H9 (cell line): ENCODE results near the gene LNPK. TPM values are rescaled to one million over a fixed set of nuclear protein-coding genes. Genes with fewer than 3 reads are reported as not detected.
A peak's percentile ranks its signal among the peaks of the same experiment; 100 is the strongest.
"Not testable (repeated sequence)": the region's sequence is repeated elsewhere in the genome, so short reads cannot be mapped to it uniquely, and the experiment has no call there.

Experiments
- DNase-seq: peaks from one replicate; pipeline ENCODE4 v3.0.0-alpha.2; 2017
- H2AFZ ChIP-seq: one replicate; pipeline ENCODE4 v1.6.1; 2013; ENCODE audit warnings: mild to moderate bottlenecking, low read length, control low read depth, moderate library complexity
- H2AK5ac ChIP-seq: 2 replicates; pipeline ENCODE4 v1.6.1; 2013; ENCODE audit warnings: low read length, control low read depth, mixed read lengths; ENCODE audit not compliant: insufficient read length
- H2BK120ac ChIP-seq: one replicate; pipeline ENCODE4 v1.6.1; 2013; ENCODE audit warnings: low read depth, mild to moderate bottlenecking, low read length, control low read depth, inconsistent platforms; ENCODE audit not compliant: poor library complexity, severe bottlenecking
- H2BK12ac ChIP-seq: 2 replicates; pipeline ENCODE4 v1.6.1; 2013; ENCODE audit warnings: low read length, control low read depth, mixed read lengths, low read depth; ENCODE audit not compliant: insufficient read length
- H2BK15ac ChIP-seq: 2 replicates; pipeline ENCODE4 v1.6.1; 2013; ENCODE audit warnings: low read depth, low read length, control low read depth
- H2BK20ac ChIP-seq: one replicate; pipeline ENCODE4 v1.6.1; 2013; ENCODE audit warnings: low read depth, mild to moderate bottlenecking, low read length, control low read depth, inconsistent platforms; ENCODE audit not compliant: poor library complexity, severe bottlenecking
- H2BK5ac ChIP-seq: 2 replicates; pipeline ENCODE4 v1.6.1; 2013; ENCODE audit warnings: low read length, control low read depth, mixed read lengths; ENCODE audit not compliant: insufficient read length
- H3K14ac ChIP-seq: 2 replicates; pipeline ENCODE4 v1.6.1; 2013; ENCODE audit warnings: low read length, control low read depth; ENCODE audit not compliant: insufficient read depth
- H3K18ac ChIP-seq: 2 replicates; pipeline ENCODE4 v1.6.1; 2013; ENCODE audit warnings: low read depth, mild to moderate bottlenecking, mixed read lengths, low read length, control low read depth; ENCODE audit not compliant: insufficient read length
- H3K23ac ChIP-seq: 2 replicates; pipeline ENCODE4 v1.6.1; 2013; ENCODE audit warnings: low read length, control low read depth, mixed read lengths, low read depth; ENCODE audit not compliant: insufficient read length
- H3K23me2 ChIP-seq: 2 replicates; pipeline ENCODE4 v1.6.1; 2013; ENCODE audit warnings: low read depth, mild to moderate bottlenecking, mixed read lengths, low read length, control low read depth; ENCODE audit not compliant: insufficient read length, poor library complexity, severe bottlenecking
- H3K27ac ChIP-seq: 2 replicates; pipeline ENCODE4 v1.5.1; 2013; ENCODE audit warnings: low read length, control low read depth, mixed read lengths, low read depth; ENCODE audit not compliant: insufficient read length
- H3K27me3 ChIP-seq: 2 replicates; pipeline ENCODE4 v1.6.1; 2013; ENCODE audit warnings: low read length, control low read depth, inconsistent platforms; ENCODE audit not compliant: insufficient read depth
- H3K4ac ChIP-seq: 2 replicates; pipeline ENCODE4 v1.6.1; 2013; ENCODE audit warnings: low read depth, mild to moderate bottlenecking, control low read depth, inconsistent platforms, low read length, moderate library complexity
- H3K4me1 ChIP-seq: 2 replicates; pipeline ENCODE4 v1.6.1; 2013; ENCODE audit warnings: low read length, control low read depth, inconsistent platforms; ENCODE audit not compliant: insufficient read depth
- H3K4me2 ChIP-seq: 2 replicates; pipeline ENCODE4 v1.6.1; 2013; ENCODE audit warnings: low read length, control low read depth, mixed read lengths; ENCODE audit not compliant: insufficient read length, insufficient read depth
- H3K56ac ChIP-seq: 2 replicates; pipeline ENCODE4 v1.6.1; 2013; ENCODE audit warnings: low read depth, mild to moderate bottlenecking, mixed read lengths, low read length, control low read depth; ENCODE audit not compliant: insufficient read length
- H3K79me1 ChIP-seq: 2 replicates; pipeline ENCODE4 v1.6.1; 2013; ENCODE audit warnings: low read depth, mild to moderate bottlenecking, moderate library complexity, low read length, control low read depth, inconsistent platforms; ENCODE audit not compliant: insufficient read depth, poor library complexity, severe bottlenecking
- H3K79me2 ChIP-seq: 2 replicates; pipeline ENCODE4 v1.6.1; 2013; ENCODE audit warnings: low read length, control low read depth, inconsistent platforms; ENCODE audit not compliant: insufficient read depth
- H3K9ac ChIP-seq: 2 replicates; pipeline ENCODE4 v1.6.1; 2013; ENCODE audit warnings: low read length, control low read depth, mixed read lengths; ENCODE audit not compliant: insufficient read length; ENCODE audit errors: extremely low read depth
- H3K9me3 ChIP-seq: one replicate; pipeline ENCODE4 v1.6.1; 2013; ENCODE audit warnings: low read depth, low read length, inconsistent platforms; ENCODE audit not compliant: control insufficient read depth
- H3T11ph ChIP-seq: one replicate; pipeline ENCODE4 v1.6.1; 2013; ENCODE audit warnings: mild to moderate bottlenecking, low read length, control low read depth, inconsistent platforms
- H4K20me1 ChIP-seq: one replicate; pipeline ENCODE4 v1.6.1; 2013; ENCODE audit not compliant: control insufficient read depth, insufficient read length, insufficient read depth
- H4K5ac ChIP-seq: 2 replicates; pipeline ENCODE4 v1.6.1; 2013; ENCODE audit warnings: low read depth, mild to moderate bottlenecking, mixed read lengths, low read length, control low read depth; ENCODE audit not compliant: insufficient read length
- H4K8ac ChIP-seq: replicated peaks from 2 replicates; pipeline ENCODE4 v1.6.1; 2013; ENCODE audit warnings: low read length, control low read depth, mixed read lengths, low read depth; ENCODE audit not compliant: insufficient read length
- H4K91ac ChIP-seq: 2 replicates; pipeline ENCODE4 v1.6.1; 2013; ENCODE audit warnings: low read depth, mild to moderate bottlenecking, moderate library complexity, mixed read lengths, low read length, control low read depth; ENCODE audit not compliant: insufficient read length
- H3K27ac Mint-ChIP-seq, 3 experiments: 2 replicates in 2 of 3; 3 replicates in 1 of 3; pipeline ENCODE4 v1.8.0; 2020 to 2021; ENCODE audit warnings: mixed read lengths in 3 of 3, mild to moderate bottlenecking in 1 of 3, moderate library complexity in 1 of 3
- H3K27me3 Mint-ChIP-seq: 2 replicates; pipeline ENCODE4 v1.8.0; 2021; ENCODE audit warnings: low read depth, mild to moderate bottlenecking, moderate library complexity, mixed read lengths
- H3K36me3 Mint-ChIP-seq, 3 experiments: 2 replicates in 2 of 3; 3 replicates in 1 of 3; pipeline ENCODE4 v1.8.0; 2020 to 2021; ENCODE audit warnings: low read depth in 3 of 3, mixed read lengths in 3 of 3; ENCODE audit not compliant: insufficient read depth in 1 of 3
- H3K4me1 Mint-ChIP-seq, 2 experiments: 2 replicates each; pipeline ENCODE4 v1.8.0; 2020; ENCODE audit warnings: mixed read lengths in 2 of 2
- H3K4me3 Mint-ChIP-seq, 2 experiments: 2 replicates in 1 of 2; 3 replicates in 1 of 2; pipeline ENCODE4 v1.8.0; 2020 to 2021; ENCODE audit warnings: mild to moderate bottlenecking in 2 of 2, mixed read lengths in 2 of 2, moderate library complexity in 1 of 2
- H3K9me3 Mint-ChIP-seq, 2 experiments: 2 replicates in 1 of 2; 3 replicates in 1 of 2; pipeline ENCODE4 v1.8.0; 2020; ENCODE audit warnings: mild to moderate bottlenecking in 2 of 2, mixed read lengths in 2 of 2, moderate library complexity in 1 of 2
- CTCF ChIP-seq: fragments of 200-600 bp; sonication (generic); conservative IDR thresholded peaks from 3 replicates; pipeline ENCODE4 v1.8.0; 2021; ENCODE audit warnings: antibody characterized with exemption, mild to moderate bottlenecking
- WGBS: extraction: QIAGEN DNeasy Blood & Tissue Kit; methylation state at CpG from one replicate; pipeline ENCODE4 v1.1.7; 2013; ENCODE audit warnings: missing lambda C conversion rate, low lambda C conversion rate, mixed read lengths; ENCODE audit not compliant: insufficient read length; ENCODE audit errors: extremely low coverage; 5-methylcytosine and 5-hydroxymethylcytosine counted together
- total RNA-seq: library from RNA; stranded (reverse); gene quantifications from 2 replicates; pipeline ENCODE4 v1.2.1, GENCODE V29; 2021

LNPK gene
- total RNA-seq, 1 experiment from 2014 or later, result 8.5 TPM

- no peaks in the 10 kb centered on the region for H3K79me1 ChIP-seq
- no peak overlapping the region for H3K18ac ChIP-seq
- H3K9me3 Mint-ChIP-seq, result no peaks in the 10 kb centered on the region
- H3K27me3 Mint-ChIP-seq, result no peaks in the 10 kb centered on the region
- H3K4me1 Mint-ChIP-seq, result no peaks in the 10 kb centered on the region
- H3T11ph ChIP-seq, result no peak overlapping the region
- no peaks in the 10 kb centered on the region for H3K27me3 ChIP-seq
- no peaks in the 10 kb centered on the region for H4K20me1 ChIP-seq
- no peak overlapping the region for H3K14ac ChIP-seq
- no peak overlapping the region for H2BK12ac ChIP-seq
- no peak overlapping the region for H4K5ac ChIP-seq
- no peak overlapping the region for H3K27ac ChIP-seq
- H2BK20ac ChIP-seq, result no peak overlapping the region
- no peak overlapping the region for H4K8ac ChIP-seq
- peak overlapping the region in 1 of 3 experiments; percentile 60; a peak in 2 of 7 replicates for H3K27ac Mint-ChIP-seq
- no peak overlapping the region for H2AFZ ChIP-seq
- no peak overlapping the region for H3K9ac ChIP-seq
- no peaks in the 10 kb centered on the region for H3K79me2 ChIP-seq
- no peak for DNase-seq
- H4K91ac ChIP-seq, result no peak overlapping the region
- H3K56ac ChIP-seq, result no peak overlapping the region
- H3K9me3 ChIP-seq, result no peaks in the 10 kb centered on the region
- WGBS, result no CpG with 5 or more reads among the region's 2 CpGs
- H2BK15ac ChIP-seq, result no peak overlapping the region
- no peak overlapping the region for H3K4me2 ChIP-seq
- no peak overlapping the region for H2AK5ac ChIP-seq
- no peak overlapping the region for H3K23ac ChIP-seq
- no peaks in the 10 kb centered on the region for H3K23me2 ChIP-seq
- H2BK5ac ChIP-seq, result no peak overlapping the region
- no peaks in the 10 kb centered on the region; a peak in 2 of 7 replicates for H3K36me3 Mint-ChIP-seq
- no peak overlapping the region for H3K4me3 Mint-ChIP-seq
- TF ChIP-seq CTCF, result no peak
- H3K4ac ChIP-seq, result no peak overlapping the region
- H2BK120ac ChIP-seq, result no peak overlapping the region
- H3K4me1 ChIP-seq, result no peaks in the 10 kb centered on the region
These were observed 12.0 kb downstream of the LNPK start for GRCh38 chr2:175990099-175990498.

GRCh38 chr2:175987126-175987525 lies 14.9 kb downstream of the LNPK start:
- H2BK15ac ChIP-seq, H3K27me3 ChIP-seq, DNase-seq, H3K79me1 ChIP-seq, H4K20me1 ChIP-seq, H3K4me1 ChIP-seq, H3K9ac ChIP-seq, H3K27me3 Mint-ChIP-seq, H3K27ac Mint-ChIP-seq, H4K91ac ChIP-seq, H4K8ac ChIP-seq, H2AFZ ChIP-seq, H4K5ac ChIP-seq, H3K4me3 Mint-ChIP-seq, H2BK20ac ChIP-seq, H3K9me3 Mint-ChIP-seq, H3K4ac ChIP-seq, H2BK120ac ChIP-seq, H3T11ph ChIP-seq, H3K18ac ChIP-seq, H3K27ac ChIP-seq, H3K56ac ChIP-seq, H3K23ac ChIP-seq, H2AK5ac ChIP-seq, H3K36me3 Mint-ChIP-seq, H3K9me3 ChIP-seq, H2BK12ac ChIP-seq, H3K79me2 ChIP-seq, H2BK5ac ChIP-seq, H3K4me2 ChIP-seq, H3K23me2 ChIP-seq, H3K14ac ChIP-seq: not testable (repeated sequence)
- no CpG with 5 or more reads among the region's 4 CpGs for WGBS
- peaks cover under 1 to 10% of the 10 kb centered on the region in 2 experiments; a peak in 2 of 4 replicates for H3K4me1 Mint-ChIP-seq
